NCI-H1930 (cell line): ENCODE results near the gene PHACTR3.

Experiments used
- DNase-seq, 2 experiments: peaks; one replicate each; lab custom pipeline; 2025; lab: John Stamatoyannopoulos, UW

PHACTR3 gene

GRCh38 chr20:59698598-59698997, 94.3 kb downstream of the PHACTR3 start:
- DNase-seq, result no peak

GRCh38 chr20:59701236-59701635, 96.9 kb downstream of the PHACTR3 start:
- no peak for DNase-seq

GRCh38 chr20:59703046-59703445, 98.7 kb downstream of the PHACTR3 start:
- DNase-seq, result no peak

- DNase-seq, result no peak
Measured at GRCh38 chr20:59705651-59706399, 101.5 kb downstream of the PHACTR3 start.

GRCh38 chr20:59706400-59706693, 102.0 kb downstream of the PHACTR3 start:
- DNase-seq, result no peak

GRCh38 chr20:59708326-59708725, 104.0 kb downstream of the PHACTR3 start:
- no peak for DNase-seq

- DNase-seq, result no peak
Measured at GRCh38 chr20:59709636-59710035, 105.3 kb downstream of the PHACTR3 start.

GRCh38 chr20:59718071-59718470, 113.7 kb downstream of the PHACTR3 start:
- DNase-seq, result no peak

GRCh38 chr20:59718751-59719150, 114.4 kb downstream of the PHACTR3 start:
- DNase-seq, result no peak

GRCh38 chr20:59720013-59720412, 115.7 kb downstream of the PHACTR3 start:
- no peak for DNase-seq

- DNase-seq, result no peak
Measured at GRCh38 chr20:59721386-59721785, 117.0 kb downstream of the PHACTR3 start.

- no peak for DNase-seq
Measured at GRCh38 chr20:59723108-59723500, 118.8 kb downstream of the PHACTR3 start.

- DNase-seq, result no peak
Measured at GRCh38 chr20:59723607-59724456, 119.5 kb downstream of the PHACTR3 start.

- no peak for DNase-seq
Measured at GRCh38 chr20:59724457-59725366, 120.4 kb downstream of the PHACTR3 start.

- DNase-seq, result no peak
Measured at GRCh38 chr20:59725476-59726280, 121.3 kb downstream of the PHACTR3 start.

- DNase-seq, result no peak
Measured at GRCh38 chr20:59726281-59726595, 121.9 kb downstream of the PHACTR3 start.

- no peak for DNase-seq
Measured at GRCh38 chr20:59728722-59729430, 124.5 kb downstream of the PHACTR3 start.

- no peak for DNase-seq
Measured at GRCh38 chr20:59729506-59729905, 125.2 kb downstream of the PHACTR3 start.

- no peak for DNase-seq
Measured at GRCh38 chr20:59730722-59731121, 126.4 kb downstream of the PHACTR3 start.

- DNase-seq, result no peak
Measured at GRCh38 chr20:59731376-59731775, 127.0 kb downstream of the PHACTR3 start.

GRCh38 chr20:59733351-59733750, 129.0 kb downstream of the PHACTR3 start:
- no peak for DNase-seq
